Mesodermal cell (in vitro differentiated cells): ENCODE data around the gene MRC2.

ENCODE experiments used
- H3K27ac ChIP-seq: 2 replicates; pipeline ENCODE4 v1.7.0; 2013; ENCODE audit warnings: mild to moderate bottlenecking, low read depth, low read length, moderate library complexity; ENCODE audit not compliant: severe bottlenecking
- H3K36me3 ChIP-seq: 2 replicates; pipeline ENCODE4 v1.7.1; 2013; ENCODE audit warnings: mild to moderate bottlenecking, low read length, moderate library complexity; ENCODE audit not compliant: control insufficient read depth, insufficient read depth
- H3K4me1 ChIP-seq: one replicate; pipeline ENCODE4 v1.7.1; 2013; ENCODE audit warnings: mild to moderate bottlenecking, low read length; ENCODE audit not compliant: insufficient read depth, control insufficient read depth, poor library complexity, severe bottlenecking
- H3K4me3 ChIP-seq: 2 replicates; pipeline ENCODE4 v1.7.0; 2013; ENCODE audit warnings: low read length, control low read depth, mild to moderate bottlenecking; ENCODE audit not compliant: insufficient read depth, poor library complexity, severe bottlenecking; ENCODE audit errors: extremely low read depth
- H3K9me3 ChIP-seq: 2 replicates; pipeline ENCODE4 v1.7.1; 2013; ENCODE audit warnings: mild to moderate bottlenecking, low read length, moderate library complexity; ENCODE audit not compliant: control insufficient read depth
- WGBS, 2 experiments: methylation state at CpG; one replicate each; pipeline ENCODE4 v1.1.5; 2013; ENCODE audit warnings: missing lambda C conversion rate in 2 of 2; ENCODE audit not compliant: insufficient coverage in 2 of 2; 5-methylcytosine and 5-hydroxymethylcytosine counted together

MRC2 gene

GRCh38 chr17:62674363-62674739, 46.9 kb downstream of the MRC2 start:
- H3K36me3 ChIP-seq = peaks cover 86% of the 10 kb centered on the region
- 96 to 97% methylated on average over 4 to 6 of the region's 6 CpGs for WGBS, 2 experiments
- H3K9me3 ChIP-seq = no peaks in the 10 kb centered on the region
- no peak overlapping the region for H3K27ac ChIP-seq
- no peak overlapping the region for H3K4me3 ChIP-seq
- no peaks in the 10 kb centered on the region for H3K4me1 ChIP-seq

GRCh38 chr17:62674841-62675240, 47.4 kb downstream of the MRC2 start:
- Histone ChIP-seq H3K9me3 (no peaks in the 10 kb centered on the region), H3K4me3 (no peak overlapping the region), H3K27ac (no peak overlapping the region), H3K36me3 (peaks cover 88% of the 10 kb centered on the region), H3K4me1 (no peaks in the 10 kb centered on the region)
- 94 to 100% methylated on average over 2 of the region's 3 CpGs for WGBS, 2 experiments

- WGBS, 2 experiments = 96 to 100% methylated on average over 3 to 6 of the region's 12 CpGs
- Histone ChIP-seq H3K9me3 (no peaks in the 10 kb centered on the region), H3K4me1 (no peaks in the 10 kb centered on the region), H3K4me3 (no peak overlapping the region), H3K27ac (no peak overlapping the region), H3K36me3 (peaks cover 83% of the 10 kb centered on the region)
These were observed 47.8 kb downstream of the MRC2 start for GRCh38 chr17:62675260-62675659.

GRCh38 chr17:62675701-62676100, 48.2 kb downstream of the MRC2 start:
- peaks cover 80% of the 10 kb centered on the region for H3K36me3 ChIP-seq
- no peak overlapping the region for H3K4me3 ChIP-seq
- H3K9me3 ChIP-seq = no peaks in the 10 kb centered on the region
- H3K4me1 ChIP-seq = no peaks in the 10 kb centered on the region
- WGBS, 2 experiments = 95 to 97% methylated on average over 4 of the region's 4 CpGs
- no peak overlapping the region for H3K27ac ChIP-seq

GRCh38 chr17:62676231-62676943, 48.9 kb downstream of the MRC2 start:
- no peaks in the 10 kb centered on the region for H3K4me1 ChIP-seq
- WGBS, 2 experiments = 95 to 96% methylated on average over 10 to 14 of the region's 16 CpGs
- H3K9me3 ChIP-seq = no peaks in the 10 kb centered on the region
- no peak overlapping the region for H3K4me3 ChIP-seq
- no peak overlapping the region for H3K27ac ChIP-seq
- peaks cover 80% of the 10 kb centered on the region for H3K36me3 ChIP-seq

GRCh38 chr17:62676952-62677596, 49.6 kb downstream of the MRC2 start:
- H3K9me3 ChIP-seq = no peaks in the 10 kb centered on the region
- H3K4me3 ChIP-seq = no peak overlapping the region
- no peak overlapping the region for H3K27ac ChIP-seq
- no peaks in the 10 kb centered on the region for H3K4me1 ChIP-seq
- peaks cover 81% of the 10 kb centered on the region for H3K36me3 ChIP-seq
- WGBS, 2 experiments = 96 to 100% methylated on average over 5 to 18 of the region's 18 CpGs

- Histone ChIP-seq H3K4me1 (no peaks in the 10 kb centered on the region), H3K4me3 (no peak overlapping the region), H3K27ac (no peak overlapping the region), H3K36me3 (peaks cover 80% of the 10 kb centered on the region), H3K9me3 (no peaks in the 10 kb centered on the region)
- WGBS, 2 experiments = 90 to 97% methylated on average over 10 of the region's 10 CpGs
These were observed 50.9 kb downstream of the MRC2 start for GRCh38 chr17:62678214-62678919.

- peaks cover 82% of the 10 kb centered on the region for H3K36me3 ChIP-seq
These were observed 52.5 kb downstream of the MRC2 start for GRCh38 chr17:62679866-62680377.

GRCh38 chr17:62680541-62681052, 53.1 kb downstream of the MRC2 start:
- Histone ChIP-seq H3K27ac (no peak overlapping the region), H3K4me3 (no peak overlapping the region), H3K4me1 (no peaks in the 10 kb centered on the region), H3K9me3 (no peaks in the 10 kb centered on the region), H3K36me3 (peaks cover 82% of the 10 kb centered on the region)
- 94% methylated on average over 34 to 36 of the region's 36 CpGs for WGBS, 2 experiments

More at GRCh38 chr17:62679866-62680377, 52.5 kb downstream of the MRC2 start:
- WGBS, 2 experiments = 93 to 97% methylated on average over 23 to 36 of the region's 37 CpGs
- H3K9me3 ChIP-seq = no peaks in the 10 kb centered on the region
- H3K4me3 ChIP-seq = no peak overlapping the region
- no peak overlapping the region for H3K27ac ChIP-seq
- no peaks in the 10 kb centered on the region for H3K4me1 ChIP-seq

GRCh38 chr17:62681061-62681938, 53.8 kb downstream of the MRC2 start:
- no peaks in the 10 kb centered on the region for H3K9me3 ChIP-seq
- H3K27ac ChIP-seq = no peak overlapping the region
- H3K4me3 ChIP-seq = no peak overlapping the region
- H3K36me3 ChIP-seq = peaks cover 79% of the 10 kb centered on the region
- H3K4me1 ChIP-seq = no peaks in the 10 kb centered on the region
- WGBS, 2 experiments = 96% methylated on average over 17 of the region's 17 CpGs
